Upper lobe of right lung (tissue), 1 donor: ENCODE results near the gene LFNG. TPM values are rescaled to one million over a fixed set of nuclear protein-coding genes. Genes with fewer than 3 reads are reported as not detected.

Experiments
- ATAC-seq: fragments of 200-7000 bp; cut with Tn5 transposase; one replicate; pipeline ENCODE4 v1.9.1; 2020; ENCODE audit warnings: mild to moderate bottlenecking, moderate library complexity
- DNase-seq: peaks from one replicate; pipeline ENCODE4 v3.0.0-alpha.2; 2020
- H3K27ac ChIP-seq: fragments of 200-600 bp; one replicate; pipeline ENCODE4 v1.8.0; 2022
- H3K27me3 ChIP-seq: fragments of 200-600 bp; one replicate; pipeline ENCODE4 v1.8.0; 2022; ENCODE audit warnings: mild to moderate bottlenecking
- H3K36me3 ChIP-seq: fragments of 200-600 bp; one replicate; pipeline ENCODE4 v1.8.0; 2022
- H3K4me1 ChIP-seq: fragments of 200-600 bp; one replicate; pipeline ENCODE4 v1.8.0; 2022
- H3K4me3 ChIP-seq: fragments of 200-600 bp; one replicate; pipeline ENCODE4 v1.8.0; 2022; ENCODE audit warnings: mild to moderate bottlenecking
- H3K9me3 ChIP-seq: fragments of 200-600 bp; one replicate; pipeline ENCODE4 v1.8.0; 2022
- CTCF ChIP-seq: fragments of 200-600 bp; IDR thresholded peaks from one replicate; pipeline ENCODE4 v1.8.0; 2022; ENCODE audit warnings: antibody characterized with exemption
- intact Hi-C: fragments of 100-400 bp; cut with DNase I; formaldehyde crosslinking; loops from one replicate; pipeline ENCODE4 v1.11.0; 2022
- total RNA-seq: library from RNA; stranded (reverse); fragmentation: NEBNext Ultra II Directional; extraction: Animal tissue kit (Norgen Biotek cat#: 25700); gene quantifications from one replicate; pipeline ENCODE4 v1.2.1, GENCODE V29; 2021
- donor health status: DM: no; HTN: yes; CAD: no; lungs with severe emphysema.

The LFNG gene
- total RNA-seq, 1 donor from 2014 or later, result 35.4 TPM

DNA sequence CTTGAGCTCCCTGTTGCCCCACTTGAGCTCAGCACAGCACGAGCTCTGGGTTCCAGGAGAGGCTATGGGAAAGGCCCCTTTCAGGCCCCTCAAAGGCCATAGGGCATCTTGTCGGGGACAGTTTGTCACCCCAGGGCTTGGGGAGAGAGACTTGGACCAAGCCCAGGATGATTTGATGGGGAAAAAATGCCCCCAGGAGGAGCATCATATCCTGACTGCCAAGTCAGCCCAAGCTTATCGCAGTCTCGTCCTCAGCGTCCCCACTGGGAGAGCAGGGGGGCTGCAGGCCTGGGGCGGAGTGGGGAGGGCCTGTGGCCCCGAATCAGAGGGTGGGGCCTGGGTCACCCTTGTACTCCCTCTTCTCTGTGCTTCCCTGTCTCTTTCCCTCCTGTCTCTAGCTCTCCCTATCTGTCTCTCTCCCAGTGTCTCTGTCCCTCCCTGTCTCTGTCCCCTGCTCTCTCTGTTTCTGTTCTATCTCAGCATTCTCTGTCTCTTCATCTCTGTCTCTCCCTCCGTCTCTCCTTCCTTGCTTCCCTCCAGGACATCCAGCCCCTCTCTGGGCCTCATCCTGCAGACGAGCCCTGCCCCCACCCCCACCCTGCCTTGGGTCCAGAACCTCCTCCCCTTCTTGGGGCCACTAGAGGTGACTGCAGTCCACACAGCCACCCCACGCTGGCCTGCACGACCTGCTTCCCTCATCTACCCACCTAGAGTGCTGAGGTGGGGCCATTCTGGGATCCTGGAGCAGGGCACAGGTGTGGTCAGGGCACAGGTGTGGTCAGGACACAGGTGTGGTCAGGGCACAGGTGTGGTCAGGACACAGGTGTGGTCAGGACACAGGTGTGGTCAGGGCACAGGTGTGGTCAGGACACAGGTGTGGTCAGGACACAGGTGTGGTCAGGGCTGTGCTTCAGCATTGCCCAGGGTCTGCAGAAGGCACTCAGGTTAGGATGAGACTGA is 26.1 kb upstream of the LFNG start:
- Histone ChIP-seq H3K4me1 (peaks cover 20% of the 10 kb centered on the region), H3K27me3 (peaks cover 16% of the 10 kb centered on the region), H3K4me3 (no peak overlapping the region), H3K27ac (no peak overlapping the region), H3K9me3 (no peaks in the 10 kb centered on the region), H3K36me3 (no peaks in the 10 kb centered on the region)
- intact Hi-C loops, result no loop called here
- no peak for DNase-seq
- no peak for ATAC-seq
- TF ChIP-seq CTCF, result no peak

DNA sequence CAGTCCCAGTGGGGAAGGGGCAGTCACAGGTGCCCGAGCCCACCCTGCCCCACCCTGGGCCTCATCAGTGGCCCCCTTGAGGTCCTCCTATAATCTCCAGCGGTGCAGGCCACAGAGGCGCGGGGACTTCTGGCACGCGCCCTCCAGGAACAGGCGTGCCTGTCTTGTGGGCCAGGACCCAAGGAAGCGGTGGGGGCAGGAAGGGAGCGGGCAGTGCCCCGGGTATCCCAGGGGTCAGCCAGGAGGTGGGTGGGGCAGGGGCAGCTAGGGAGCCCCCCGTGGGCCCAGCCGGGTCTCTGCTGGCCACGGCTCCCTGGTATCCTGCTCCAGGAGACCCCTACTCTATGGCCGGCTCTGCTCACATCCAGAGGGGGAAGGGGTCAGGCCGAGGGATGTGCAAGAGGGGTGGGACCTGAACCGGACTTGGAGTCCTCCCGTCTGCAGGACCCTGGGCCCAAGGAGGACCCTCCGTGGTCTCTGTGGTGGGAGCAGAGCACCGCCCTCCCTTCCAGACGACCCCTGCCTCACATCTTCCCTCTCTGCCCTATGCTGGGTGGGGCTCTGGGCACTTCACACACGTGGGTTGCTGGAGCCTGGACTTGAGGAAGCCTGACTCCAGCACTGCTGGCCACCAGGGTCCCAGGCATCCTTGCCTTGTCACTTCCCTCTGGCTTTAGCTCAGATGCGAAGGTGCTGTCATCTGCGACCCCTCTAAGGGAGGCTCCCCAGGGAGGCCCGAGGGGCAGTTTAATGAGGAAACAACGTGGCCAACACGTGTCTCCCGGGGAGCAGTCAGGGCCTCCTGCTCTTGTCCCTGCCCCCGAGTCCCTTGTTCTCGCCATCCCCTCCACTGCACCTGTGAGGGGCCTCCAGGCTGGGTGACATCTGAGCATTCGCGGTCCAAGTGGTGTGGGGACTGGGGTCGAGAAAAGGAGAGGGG is 25.1 kb upstream of the LFNG start:
- no peaks in the 10 kb centered on the region for H3K36me3 ChIP-seq
- H3K9me3 ChIP-seq, result no peaks in the 10 kb centered on the region
- DNase-seq (no peak), ATAC-seq (peak; percentile 47)
- no peak for TF ChIP-seq CTCF
- H3K27ac ChIP-seq, result no peak overlapping the region
- intact Hi-C loops, result no loop called here
- peaks cover 16% of the 10 kb centered on the region for H3K27me3 ChIP-seq
- peaks cover 15% of the 10 kb centered on the region for H3K4me1 ChIP-seq
- H3K4me3 ChIP-seq, result no peak overlapping the region

- TF ChIP-seq CTCF, result no peak
- Histone ChIP-seq H3K36me3 (no peaks in the 10 kb centered on the region), H3K27me3 (peaks cover 16% of the 10 kb centered on the region), H3K4me1 (peaks cover 13% of the 10 kb centered on the region), H3K4me3 (no peak overlapping the region), H3K27ac (no peak overlapping the region), H3K9me3 (no peaks in the 10 kb centered on the region)
- ATAC-seq (no peak), DNase-seq (no peak)
- intact Hi-C loops, result no loop called here
These were observed 23.9 kb upstream of the LFNG start for GRCh38 chr7:2495418-2496299.

GRCh38 chr7:2496375-2496774 is 23.2 kb upstream of the LFNG start:
- Histone ChIP-seq H3K27me3 (peaks cover 16% of the 10 kb centered on the region), H3K36me3 (no peaks in the 10 kb centered on the region), H3K27ac (no peak overlapping the region), H3K9me3 (no peaks in the 10 kb centered on the region), H3K4me1 (peaks cover 13% of the 10 kb centered on the region), H3K4me3 (no peak overlapping the region)
- intact Hi-C loops, result no loop called here
- DNase-seq, result no peak
- no peak for ATAC-seq
- no peak for TF ChIP-seq CTCF

DNA sequence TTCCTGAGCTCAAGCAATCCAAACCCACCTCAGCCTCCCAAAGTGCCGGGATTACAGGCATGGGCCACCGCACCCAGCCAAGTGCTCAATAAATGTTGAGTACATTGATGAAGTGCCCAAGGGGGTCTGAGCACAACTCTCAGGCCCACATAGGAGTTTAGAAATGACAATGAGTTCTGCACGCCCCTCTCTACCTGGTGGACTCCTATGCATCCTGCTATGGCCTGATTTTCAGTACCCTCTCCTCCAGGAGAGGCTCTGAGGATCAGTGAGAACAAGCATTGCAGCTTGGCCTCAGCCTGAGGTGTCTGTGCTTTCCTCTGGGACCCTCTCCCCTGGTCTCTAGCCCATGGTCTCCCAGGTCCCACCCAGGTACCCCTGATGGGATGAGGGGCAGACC is 22.5 kb upstream of the LFNG start:
- intact Hi-C loops, result no loop called here
- DNase-seq (no peak), ATAC-seq (no peak)
- Histone ChIP-seq H3K36me3 (no peaks in the 10 kb centered on the region), H3K4me1 (peaks cover 13% of the 10 kb centered on the region), H3K27ac (no peak overlapping the region), H3K27me3 (peaks cover 16% of the 10 kb centered on the region), H3K9me3 (no peaks in the 10 kb centered on the region), H3K4me3 (no peak overlapping the region)
- TF ChIP-seq CTCF, result no peak
